Endothelial cell of umbilical vein (primary cell): ENCODE measurements around the gene POLR2H. TPM values are rescaled to one million over a fixed set of nuclear protein-coding genes. Genes with fewer than 3 reads are reported as not detected.

Experiments used
- BruUV-seq: library from RNA; stranded (reverse); fragments of 400-500 nt; replicated peaks from 2 replicates; lab custom pipeline; 2021; lab: Mats Ljungman, UMichigan
- CTCF ChIA-PET: fragments of 300-600, 350-600 bp; sonication (Branson Sonifier 250); formaldehyde crosslinking; loops from one replicate; lab custom pipeline; 2021; ENCODE audit warnings: antibody characterized with exemption, inconsistent platforms; lab: Charles Lee
- POLR2A ChIA-PET: fragments of 300-600, 350-600 bp; sonication (Branson Sonifier 250); formaldehyde crosslinking; loops from one replicate; lab custom pipeline; 2021; ENCODE audit warnings: antibody characterized with exemption, inconsistent platforms; lab: Charles Lee
- DNase-seq: peaks from one replicate; pipeline ENCODE4 v3.0.0-alpha.2; 2011; ENCODE audit warnings: low read depth, low spot score
- FAIRE-seq: peaks from 2 replicates; lab custom pipeline; 2011; peaks lifted over from hg19 to GRCh38; lab: Jason Lieb, UNC
- H2AFZ ChIP-seq: 2 replicates; pipeline ENCODE4 v1.6.0; 2012; ENCODE audit warnings: low read depth, low read length, control low read depth, inconsistent platforms
- H3K27ac ChIP-seq: 2 replicates; pipeline ENCODE4 v1.5.1; 2011; ENCODE audit warnings: low read depth, mild to moderate bottlenecking, control low read depth, low read length, moderate library complexity; ENCODE audit not compliant: insufficient read depth
- H3K27me3 ChIP-seq, 2 experiments: 2 replicates each; pipeline versions ENCODE4 v1.6.0 to v1.6.1; 2011; ENCODE audit warnings: low read length in 2 of 2, mixed read lengths in 1 of 2; ENCODE audit not compliant: control insufficient read depth in 2 of 2, insufficient read depth in 2 of 2
- H3K36me3 ChIP-seq, 2 experiments: 2 replicates in 1 of 2; 3 replicates in 1 of 2; pipeline ENCODE4 v1.5.1; 2011; ENCODE audit warnings: low read length in 2 of 2, mild to moderate bottlenecking in 1 of 2, moderate library complexity in 1 of 2; ENCODE audit not compliant: control insufficient read depth in 2 of 2, insufficient read depth in 2 of 2; ENCODE audit errors: extremely low read depth in 1 of 2
- H3K4me1 ChIP-seq: 3 replicates; pipeline ENCODE4 v1.5.1; 2011; ENCODE audit warnings: mild to moderate bottlenecking, low read length; ENCODE audit not compliant: control insufficient read depth, insufficient read depth; ENCODE audit errors: extremely low read depth
- H3K4me2 ChIP-seq: 2 replicates; pipeline ENCODE4 v1.6.1; 2011; ENCODE audit warnings: low read length, control low read depth, mixed read lengths; ENCODE audit not compliant: insufficient read depth
- H3K4me3 ChIP-seq, 3 experiments: fragments of 200-600 bp in 1 of 3; sonication (generic), shearing (Covaris generic) in 1 of 3; replicated peaks in 1 of 3; 2 replicates each; pipeline ENCODE4 v1.5.1; 2011 to 2016; ENCODE audit warnings: control low read depth in 3 of 3, low read length in 3 of 3, mild to moderate bottlenecking in 2 of 3, inconsistent platforms in 1 of 3, low read depth in 1 of 3, moderate library complexity in 1 of 3; ENCODE audit not compliant: insufficient read depth in 1 of 3
- H3K79me2 ChIP-seq: 2 replicates; pipeline ENCODE4 v1.6.0; 2012; ENCODE audit warnings: low read length, inconsistent platforms; ENCODE audit not compliant: control insufficient read depth, insufficient read depth
- H3K9ac ChIP-seq: replicated peaks from 2 replicates; pipeline ENCODE3; 2011; ENCODE audit warnings: low read length, control low read depth; ENCODE audit not compliant: insufficient read depth; ENCODE audit errors: extremely low read depth
- H3K9me1 ChIP-seq: replicated peaks from 3 replicates; pipeline ENCODE4 v1.6.0; 2011; ENCODE audit warnings: mild to moderate bottlenecking, low read length; ENCODE audit not compliant: control insufficient read depth, insufficient read depth; ENCODE audit errors: extremely low read depth
- H3K9me3 ChIP-seq: replicated peaks from 2 replicates; pipeline ENCODE4 v1.5.1; 2012; ENCODE audit warnings: low read length, inconsistent platforms; ENCODE audit not compliant: control insufficient read depth, insufficient read depth
- H4K20me1 ChIP-seq: replicated peaks from 2 replicates; pipeline ENCODE3; 2011; ENCODE audit warnings: mild to moderate bottlenecking, low read length; ENCODE audit not compliant: control insufficient read depth, insufficient read depth; ENCODE audit errors: extremely low read depth
- CTCF ChIP-seq, 2 donors: IDR thresholded peaks; 1 replicate in 1 of 2; 2 replicates in 1 of 2; pipeline ENCODE4 v1.5.1; 2011; ENCODE audit warnings: low read length in 2 of 2, mild to moderate bottlenecking in 2 of 2, moderate library complexity in 2 of 2, control low read depth in 1 of 2, inconsistent platforms in 1 of 2, low read depth in 1 of 2; ENCODE audit not compliant: insufficient read depth in 1 of 2; ENCODE audit errors: extremely low read depth in 1 of 2
- EZH2 ChIP-seq: IDR thresholded peaks from 2 replicates; pipeline ENCODE4 v1.6.1; 2012; ENCODE audit warnings: borderline replicate concordance, low read depth, mild to moderate bottlenecking, moderate library complexity, low read length, inconsistent platforms; ENCODE audit not compliant: severe bottlenecking
- FOS ChIP-seq: IDR thresholded peaks from 2 replicates; pipeline ENCODE4 v1.6.1; 2011; ENCODE audit warnings: mild to moderate bottlenecking, low read length, moderate library complexity, borderline replicate concordance; ENCODE audit not compliant: insufficient read depth
- GATA2 ChIP-seq: IDR thresholded peaks from 2 replicates; pipeline ENCODE4 v1.7.0; 2011; ENCODE audit warnings: low read depth, mild to moderate bottlenecking, moderate library complexity, mixed read lengths, low read length; ENCODE audit not compliant: insufficient read length, insufficient read depth
- JUN ChIP-seq: IDR thresholded peaks from 2 replicates; pipeline ENCODE4 v1.6.1; 2011; ENCODE audit warnings: borderline replicate concordance, low read depth; ENCODE audit not compliant: insufficient read length, insufficient read depth
- MYC ChIP-seq: IDR thresholded peaks from one replicate; pipeline ENCODE4 v1.6.1; 2011; ENCODE audit warnings: mild to moderate bottlenecking, low read depth, low read length
- POLR2A ChIP-seq: IDR thresholded peaks from 2 replicates; pipeline ENCODE4 v1.6.1; 2012; ENCODE audit warnings: low read depth, mild to moderate bottlenecking, control low read depth, low read length
- POLR2AphosphoS5 ChIP-seq: IDR thresholded peaks from 2 replicates; pipeline ENCODE4 v1.6.1; 2012; ENCODE audit warnings: low read depth, mild to moderate bottlenecking, control low read depth, low read length, moderate library complexity; ENCODE audit not compliant: insufficient read depth
- dilution Hi-C: fragments of 300-500 bp; cut with MboI; formaldehyde crosslinking; loops from one replicate; pipeline ENCODE4 v1.15.0; 2019; ENCODE audit warnings: low sequenced_read_pairs; ENCODE audit not compliant: extremely low pct_ligation_motif_present
- intact Hi-C: fragments of 100-400 bp; cut with micrococcal nuclease; formaldehyde crosslinking; loops from one replicate; pipeline ENCODE4 v1.10.0; 2022
- polyA plus RNA-seq, 4 experiments: library from polyadenylated mRNA; depleted of rRNA in 3 of 4; stranded (reverse) in 3 of 4; unstranded in 1 of 4; fragments of >200 nt; gene quantifications; 2 replicates each; pipeline versions ENCODE4 v1.2.1 to v1.2.3, GENCODE V29; 2011 to 2012; ENCODE audit warnings: missing spikeins in 1 of 4
- total RNA-seq: library from RNA; stranded (reverse); gene quantifications from 2 replicates; pipeline ENCODE4 v1.2.3, GENCODE V29; 2021
- TF ChIP-seq, protein P1 (sequence below): IDR thresholded peaks from 2 replicates; pipeline ENCODE4 v1.6.1; 2011; ENCODE audit not compliant: insufficient read depth, insufficient read length

Gene POLR2H
- total and polyA plus RNA-seq, 2 donors (not counting 3 experiments of a cell fraction or from before 2014, with no cell fraction given), result 89.0 to 276 TPM

DNA sequence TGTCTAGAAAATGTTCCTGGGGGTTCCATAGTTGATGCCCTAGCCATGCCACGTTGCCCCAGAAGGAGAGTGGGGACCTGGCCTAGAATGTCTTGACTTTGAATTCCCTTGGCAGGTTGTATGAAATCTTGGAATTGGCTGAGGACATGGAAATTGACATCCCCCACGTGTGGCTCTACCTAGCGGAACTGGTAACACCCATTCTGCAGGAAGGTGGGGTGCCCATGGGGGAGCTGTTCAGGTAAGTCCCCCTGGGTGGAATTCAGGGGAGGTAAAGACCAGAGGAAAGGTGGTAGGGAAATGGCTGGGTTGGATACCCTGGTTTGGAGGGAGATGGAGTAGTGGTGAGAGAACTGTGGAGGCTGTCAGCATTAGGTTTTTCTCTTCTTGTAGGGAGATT lies 33.0 kb upstream of the POLR2H start:
- no peak for TF ChIP-seq CTCF (IDR thresholded peaks at IDR 0.05; ENCODE audit: extremely low read depth in 1 of 2, insufficient read depth in 1 of 2, low read depth in 1 of 2, low read length in 2 of 2)
- TF ChIP-seq EZH2, result no peak
- no peak for TF ChIP-seq FOS
- TF ChIP-seq, protein P1, sequence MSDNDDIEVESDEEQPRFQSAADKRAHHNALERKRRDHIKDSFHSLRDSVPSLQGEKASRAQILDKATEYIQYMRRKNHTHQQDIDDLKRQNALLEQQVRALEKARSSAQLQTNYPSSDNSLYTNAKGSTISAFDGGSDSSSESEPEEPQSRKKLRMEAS, result no peak
- TF ChIP-seq JUN, result no peak
- TF ChIP-seq MYC, result no peak
- TF ChIP-seq POLR2AphosphoS5, result no peak
- no peak for TF ChIP-seq GATA2
- no peak for TF ChIP-seq POLR2A
- no peaks in the 10 kb centered on the region for H4K20me1 ChIP-seq
- POLR2A ChIA-PET, result no interaction called here
- no TSS peak for BruUV-seq
- H3K9me1 ChIP-seq, result no peaks in the 10 kb centered on the region
- no peak overlapping the region for H3K9ac ChIP-seq
- no peak for FAIRE-seq
- no peak overlapping the region for H3K4me2 ChIP-seq
- no peaks in the 10 kb centered on the region for H3K9me3 ChIP-seq
- DNase-seq, result no peak
- no peaks in the 10 kb centered on the region for H3K27me3 ChIP-seq
- H3K79me2 ChIP-seq, result peaks cover 49% of the 10 kb centered on the region
- CTCF ChIA-PET, result no interaction called here
- intact Hi-C loops, result no loop called here
- H2AFZ ChIP-seq, result no peak overlapping the region
- no peak overlapping the region for H3K4me3 ChIP-seq
- H3K27ac ChIP-seq, result no peak overlapping the region
- dilution Hi-C loops, result no loop called here
- H3K4me1 ChIP-seq, result peaks cover 25% of the 10 kb centered on the region
- H3K36me3 ChIP-seq, result peaks cover 63 to 67% of the 10 kb centered on the region in 2 experiments
